Jurkat, Clone E6-1 (cell line): ENCODE results near the gene EPB41L4B.

ENCODE experiments used
- DNase-seq: peaks from one replicate; pipeline ENCODE4 v3.0.0-alpha.2; 2011; ENCODE audit warnings: low read depth, low spot score
- H3K4me3 ChIP-seq: 2 replicates; pipeline ENCODE4 v1.5.1; 2011; ENCODE audit warnings: mild to moderate bottlenecking, low read length, control low read depth, moderate library complexity

The EPB41L4B gene

DNA sequence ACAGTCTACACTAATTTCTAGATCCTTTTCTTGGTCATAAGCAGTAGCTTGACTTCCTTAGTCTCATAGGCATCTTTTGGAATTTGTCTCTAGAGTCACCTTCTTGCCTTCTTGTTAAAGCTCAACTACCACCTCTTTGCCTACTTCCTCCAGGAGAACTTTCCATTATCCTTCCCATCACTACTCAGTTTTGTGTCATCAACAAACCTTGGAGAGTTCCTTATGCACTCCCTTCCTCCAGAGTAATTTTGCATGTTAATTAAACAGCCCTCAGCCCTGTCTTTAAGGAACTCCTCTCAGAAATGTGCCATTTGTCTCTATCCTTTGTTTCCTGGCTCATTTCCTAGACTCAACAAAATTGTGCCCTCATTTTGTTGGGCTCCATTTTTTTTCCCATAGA lies 4.2 kb upstream of the EPB41L4B start:
- no peak overlapping the region for H3K4me3 ChIP-seq
- no peak for DNase-seq

GRCh38 chr9:109323771-109324170 lies 2.9 kb upstream of the EPB41L4B start:
- H3K4me3 ChIP-seq: no peak overlapping the region
- DNase-seq: no peak

- no peak for DNase-seq
- H3K4me3 ChIP-seq: no peak overlapping the region
Measured at GRCh38 chr9:109321727-109322126, 868 bp upstream of the EPB41L4B start.

DNA sequence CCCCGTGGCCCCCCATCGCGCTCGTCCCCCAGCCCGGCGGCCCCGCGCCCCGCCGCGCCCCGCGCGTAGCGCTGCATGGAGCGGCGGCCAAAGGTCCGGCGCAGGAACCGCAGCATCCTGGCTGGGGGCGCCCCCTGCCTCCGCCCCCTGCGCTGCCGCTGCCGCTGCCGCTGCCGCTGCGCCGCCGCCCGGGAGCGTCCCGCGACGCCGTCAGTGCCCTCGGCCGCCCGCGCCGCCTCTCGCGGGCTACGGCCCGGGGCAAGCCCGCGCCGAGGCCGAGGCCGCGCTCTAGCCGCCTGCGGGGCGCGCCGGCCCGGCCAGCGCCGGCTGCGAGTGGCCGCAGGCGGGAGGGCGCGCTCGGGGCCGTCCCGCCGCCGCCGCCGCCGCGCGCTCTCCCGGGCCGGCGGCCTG lies 523 bp downstream of the EPB41L4B start:
- H3K4me3 ChIP-seq: no peak overlapping the region
- DNase-seq: no peak

- DNase-seq: no peak
Measured at GRCh38 chr9:109319626-109320241, 1.1 kb downstream of the EPB41L4B start.

GRCh38 chr9:109319017-109319625 lies 1.7 kb downstream of the EPB41L4B start:
- DNase-seq: no peak
- H3K4me3 ChIP-seq: no peak overlapping the region

More at GRCh38 chr9:109319626-109320241, 1.1 kb downstream of the EPB41L4B start:
- peak overlapping the region; percentile 27; the same call in 1 of the 2 replicates for H3K4me3 ChIP-seq

GRCh38 chr9:109317979-109318741 lies 2.7 kb downstream of the EPB41L4B start:
- no peak for DNase-seq

DNA sequence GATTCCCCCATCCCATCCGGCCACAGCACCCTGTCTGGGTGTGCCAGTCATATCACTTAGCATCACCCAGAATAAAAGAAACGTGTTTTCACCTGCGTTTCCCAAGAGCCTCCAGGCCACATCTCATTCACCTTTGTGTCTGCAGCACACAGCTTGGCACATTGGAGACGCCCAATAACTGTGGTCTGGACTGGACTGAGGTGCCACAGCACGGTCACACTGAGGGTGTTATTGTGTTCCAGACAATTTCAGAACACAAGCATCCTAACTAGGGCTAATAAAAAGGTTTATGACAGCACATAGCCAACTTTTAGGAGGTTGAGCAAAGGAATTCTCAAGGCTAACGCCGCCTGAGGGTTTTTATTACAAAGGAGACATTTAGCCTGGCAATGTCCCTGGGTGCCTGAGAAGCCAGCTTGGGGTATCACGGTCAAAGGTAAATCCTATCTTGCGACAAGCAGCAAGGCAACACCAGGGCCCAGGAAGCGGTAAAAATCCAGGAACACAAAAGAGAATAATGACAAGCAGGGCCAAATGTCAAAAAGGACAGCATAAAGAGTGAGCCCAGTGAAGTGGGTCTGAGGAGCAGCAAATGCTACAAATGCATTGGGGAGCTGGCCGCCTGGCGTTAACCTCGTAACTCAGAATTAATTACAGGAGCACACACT lies 3.4 kb downstream of the EPB41L4B start:
- no peak for DNase-seq
- no peak overlapping the region for H3K4me3 ChIP-seq

More at GRCh38 chr9:109317979-109318741, 2.7 kb downstream of the EPB41L4B start:
- no peak overlapping the region for H3K4me3 ChIP-seq

GRCh38 chr9:109316207-109316640 lies 4.6 kb downstream of the EPB41L4B start:
- H3K4me3 ChIP-seq: no peak overlapping the region
- DNase-seq: no peak

- DNase-seq: no peak
Measured at GRCh38 chr9:109315480-109316206, 5.2 kb downstream of the EPB41L4B start.

DNA sequence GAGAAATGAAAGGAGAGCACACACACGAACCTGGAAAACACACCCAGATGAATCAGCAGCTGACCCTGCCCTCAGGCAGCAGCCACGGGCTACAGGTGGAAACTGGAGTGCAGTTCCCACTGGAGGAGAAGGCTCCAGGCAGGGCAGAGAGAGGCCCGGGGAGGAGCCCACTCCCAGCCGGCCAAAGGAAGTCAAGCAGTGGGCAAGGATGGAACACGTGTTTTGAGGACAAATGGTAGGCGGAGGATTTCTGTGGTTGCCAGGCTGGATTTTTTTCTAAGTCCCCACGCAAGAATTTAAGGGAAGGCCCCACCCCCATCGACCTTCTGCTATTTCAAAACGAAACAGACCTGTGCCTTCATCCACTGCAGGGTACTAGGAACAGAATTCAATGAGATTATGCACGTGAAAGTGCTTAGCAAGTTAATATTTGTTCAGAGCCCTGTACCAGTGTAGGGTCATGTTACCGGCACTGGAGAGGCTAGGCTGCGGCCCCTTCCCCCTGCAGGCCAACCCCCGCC lies 6.8 kb downstream of the EPB41L4B start:
- H3K4me3 ChIP-seq: no peak overlapping the region
- no peak for DNase-seq

More at GRCh38 chr9:109315480-109316206, 5.2 kb downstream of the EPB41L4B start:
- no peak overlapping the region for H3K4me3 ChIP-seq

- DNase-seq: no peak
- H3K4me3 ChIP-seq: no peak overlapping the region
Measured at GRCh38 chr9:109313351-109313750, 7.5 kb downstream of the EPB41L4B start.

GRCh38 chr9:109312783-109313182 lies 8.1 kb downstream of the EPB41L4B start:
- H3K4me3 ChIP-seq: no peak overlapping the region
- no peak for DNase-seq

DNA sequence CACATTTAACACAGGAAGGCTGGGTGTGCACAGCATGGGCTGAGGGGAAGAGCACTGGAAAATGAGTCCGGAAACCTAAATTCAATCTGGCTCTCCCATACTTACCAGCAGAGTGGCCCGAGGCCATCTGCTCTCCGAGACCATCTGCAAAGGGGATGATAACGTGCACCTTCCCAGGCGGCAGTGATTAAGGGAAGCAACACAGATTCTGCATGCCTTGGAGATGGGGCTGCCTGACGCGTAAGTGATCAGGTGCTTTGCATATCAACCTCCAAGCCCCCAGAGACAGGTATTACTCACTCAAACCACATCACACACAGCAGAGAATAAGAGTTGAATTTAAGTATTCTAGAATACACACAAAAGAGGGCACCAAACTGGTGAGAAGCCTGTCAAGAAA lies 9.1 kb downstream of the EPB41L4B start:
- DNase-seq: peak; percentile 47
- H3K4me3 ChIP-seq: no peak overlapping the region

- DNase-seq: no peak
Measured at GRCh38 chr9:109311286-109311685, 9.6 kb downstream of the EPB41L4B start.

GRCh38 chr9:109310486-109310901 lies 10.4 kb downstream of the EPB41L4B start:
- no peak for DNase-seq
- H3K4me3 ChIP-seq: no peak overlapping the region

More at GRCh38 chr9:109311286-109311685, 9.6 kb downstream of the EPB41L4B start:
- no peak overlapping the region for H3K4me3 ChIP-seq

GRCh38 chr9:109309282-109309681 lies 11.6 kb downstream of the EPB41L4B start:
- H3K4me3 ChIP-seq: no peak overlapping the region
- no peak for DNase-seq

GRCh38 chr9:109307380-109308240 lies 13.2 kb downstream of the EPB41L4B start:
- no peak overlapping the region for H3K4me3 ChIP-seq
- no peak for DNase-seq
